Keratinocyte (primary cell): ENCODE data around the gene ACVR1.

Experiments used
- CTCF ChIP-seq, 3 experiments: IDR thresholded peaks in 1 of 3; conservative IDR thresholded peaks in 1 of 3; optimal IDR thresholded peaks in 1 of 3; 2 replicates in 2 of 3; 3 replicates in 1 of 3; pipeline versions ENCODE3 to v1.5.1; 2011; ENCODE audit warnings: low read length in 3 of 3, mild to moderate bottlenecking in 3 of 3, moderate library complexity in 2 of 3, control low read depth in 1 of 3, inconsistent platforms in 1 of 3; ENCODE audit not compliant: insufficient read depth in 2 of 3; ENCODE audit errors: extremely low read depth in 1 of 3
- EZH2 ChIP-seq: IDR thresholded peaks from one replicate; pipeline ENCODE4 v1.6.1; 2012; ENCODE audit warnings: inconsistent platforms, mild to moderate bottlenecking, low read length, moderate library complexity

DNA sequence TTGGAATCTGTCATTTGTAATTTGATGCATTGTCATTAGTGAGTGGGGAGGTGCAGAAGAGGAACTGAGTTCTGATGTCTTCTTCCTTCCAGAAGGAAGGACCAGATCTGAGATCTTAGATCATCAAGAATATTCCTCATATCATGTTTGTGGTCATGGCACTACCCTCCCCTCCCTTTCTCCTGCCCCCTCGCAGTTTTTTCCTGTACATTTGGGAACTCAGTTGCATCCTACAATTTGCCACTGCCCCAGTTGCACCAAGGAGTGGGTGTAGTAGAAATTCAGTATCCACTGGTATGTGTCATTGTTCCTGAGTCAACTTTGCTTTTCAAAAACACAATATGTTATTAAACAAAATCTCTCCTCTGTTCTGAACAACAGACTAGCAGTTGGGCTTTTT is 26.6 kb upstream of the ACVR1 start:
- TF ChIP-seq CTCF (optimal IDR thresholded peaks at IDR 0.05 in 1 of 3, IDR thresholded peaks at IDR 0.05 in 1 of 3, conservative IDR thresholded peaks at IDR 0.05 in 1 of 3; ENCODE audit: extremely low read depth in 1 of 3, insufficient read depth in 2 of 3, low read length in 3 of 3) (no peak), EZH2 (no peak)
